Uterus (tissue), 2 donors: ENCODE results near the gene MYBL2.

Experiments used
- POLR2A ChIP-seq, 2 donors: fragments of 450-650 bp; IDR thresholded peaks; one replicate each; pipeline ENCODE4 v1.6.1; 2016; ENCODE audit warnings: antibody characterized with exemption in 2 of 2, mild to moderate bottlenecking in 1 of 2, moderate library complexity in 1 of 2
- TF ChIP-seq, protein P1 (sequence below), 4 experiments: fragments of 200-600 bp in 2 of 4; fragments of 450-650 bp in 2 of 4; sonication (generic) in 2 of 4; IDR thresholded peaks; one replicate each; pipeline ENCODE4 v1.5.1; 2016 to 2019; ENCODE audit warnings: antibody characterized with exemption in 4 of 4, mild to moderate bottlenecking in 2 of 4, moderate library complexity in 1 of 4

GRCh38 chr20:43717616-43717995, 50.7 kb downstream of the MYBL2 start:
- TF ChIP-seq, protein P1, sequence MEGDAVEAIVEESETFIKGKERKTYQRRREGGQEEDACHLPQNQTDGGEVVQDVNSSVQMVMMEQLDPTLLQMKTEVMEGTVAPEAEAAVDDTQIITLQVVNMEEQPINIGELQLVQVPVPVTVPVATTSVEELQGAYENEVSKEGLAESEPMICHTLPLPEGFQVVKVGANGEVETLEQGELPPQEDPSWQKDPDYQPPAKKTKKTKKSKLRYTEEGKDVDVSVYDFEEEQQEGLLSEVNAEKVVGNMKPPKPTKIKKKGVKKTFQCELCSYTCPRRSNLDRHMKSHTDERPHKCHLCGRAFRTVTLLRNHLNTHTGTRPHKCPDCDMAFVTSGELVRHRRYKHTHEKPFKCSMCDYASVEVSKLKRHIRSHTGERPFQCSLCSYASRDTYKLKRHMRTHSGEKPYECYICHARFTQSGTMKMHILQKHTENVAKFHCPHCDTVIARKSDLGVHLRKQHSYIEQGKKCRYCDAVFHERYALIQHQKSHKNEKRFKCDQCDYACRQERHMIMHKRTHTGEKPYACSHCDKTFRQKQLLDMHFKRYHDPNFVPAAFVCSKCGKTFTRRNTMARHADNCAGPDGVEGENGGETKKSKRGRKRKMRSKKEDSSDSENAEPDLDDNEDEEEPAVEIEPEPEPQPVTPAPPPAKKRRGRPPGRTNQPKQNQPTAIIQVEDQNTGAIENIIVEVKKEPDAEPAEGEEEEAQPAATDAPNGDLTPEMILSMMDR (IDR thresholded peaks at IDR 0.05), result no peak
- no peak for TF ChIP-seq POLR2A (IDR thresholded peaks at IDR 0.05)
